ENCODE measurements around the gene PADI2.

DNA sequence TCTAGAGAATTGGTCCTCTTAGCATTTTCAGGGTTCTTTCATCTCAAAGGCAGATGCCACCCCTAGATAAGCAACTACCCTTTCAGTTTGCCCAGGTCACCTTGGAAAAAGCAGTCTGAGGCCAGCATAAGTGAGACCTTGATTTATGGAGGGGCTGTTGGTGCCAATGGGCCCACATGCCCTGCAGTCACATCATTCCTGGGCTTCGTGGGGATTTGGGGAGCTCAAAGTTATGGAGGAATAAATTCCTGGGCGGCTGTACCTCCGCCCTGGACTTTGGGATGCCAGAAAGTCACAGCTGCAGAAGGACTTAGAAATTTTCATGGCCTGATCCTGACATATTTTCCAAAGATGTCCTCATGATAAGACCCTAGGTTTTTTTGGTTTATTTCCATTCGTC lies 62.7 kb downstream of the PADI2 start:
- TF ChIP-seq, protein P1, sequence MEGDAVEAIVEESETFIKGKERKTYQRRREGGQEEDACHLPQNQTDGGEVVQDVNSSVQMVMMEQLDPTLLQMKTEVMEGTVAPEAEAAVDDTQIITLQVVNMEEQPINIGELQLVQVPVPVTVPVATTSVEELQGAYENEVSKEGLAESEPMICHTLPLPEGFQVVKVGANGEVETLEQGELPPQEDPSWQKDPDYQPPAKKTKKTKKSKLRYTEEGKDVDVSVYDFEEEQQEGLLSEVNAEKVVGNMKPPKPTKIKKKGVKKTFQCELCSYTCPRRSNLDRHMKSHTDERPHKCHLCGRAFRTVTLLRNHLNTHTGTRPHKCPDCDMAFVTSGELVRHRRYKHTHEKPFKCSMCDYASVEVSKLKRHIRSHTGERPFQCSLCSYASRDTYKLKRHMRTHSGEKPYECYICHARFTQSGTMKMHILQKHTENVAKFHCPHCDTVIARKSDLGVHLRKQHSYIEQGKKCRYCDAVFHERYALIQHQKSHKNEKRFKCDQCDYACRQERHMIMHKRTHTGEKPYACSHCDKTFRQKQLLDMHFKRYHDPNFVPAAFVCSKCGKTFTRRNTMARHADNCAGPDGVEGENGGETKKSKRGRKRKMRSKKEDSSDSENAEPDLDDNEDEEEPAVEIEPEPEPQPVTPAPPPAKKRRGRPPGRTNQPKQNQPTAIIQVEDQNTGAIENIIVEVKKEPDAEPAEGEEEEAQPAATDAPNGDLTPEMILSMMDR (IDR thresholded peaks at IDR 0.05) = no peak
- TF ChIP-seq POLR2A (IDR thresholded peaks at IDR 0.05) = no peak
